NCI-H2196 (cell line): ENCODE results near the gene LYVE1.
A peak's percentile ranks its signal among the peaks of the same experiment; 100 is the strongest.

Experiments
- DNase-seq: peaks from one replicate; lab custom pipeline; 2025; ENCODE audit not compliant: unreplicated experiment; lab: John Stamatoyannopoulos, UW

Gene LYVE1

DNA sequence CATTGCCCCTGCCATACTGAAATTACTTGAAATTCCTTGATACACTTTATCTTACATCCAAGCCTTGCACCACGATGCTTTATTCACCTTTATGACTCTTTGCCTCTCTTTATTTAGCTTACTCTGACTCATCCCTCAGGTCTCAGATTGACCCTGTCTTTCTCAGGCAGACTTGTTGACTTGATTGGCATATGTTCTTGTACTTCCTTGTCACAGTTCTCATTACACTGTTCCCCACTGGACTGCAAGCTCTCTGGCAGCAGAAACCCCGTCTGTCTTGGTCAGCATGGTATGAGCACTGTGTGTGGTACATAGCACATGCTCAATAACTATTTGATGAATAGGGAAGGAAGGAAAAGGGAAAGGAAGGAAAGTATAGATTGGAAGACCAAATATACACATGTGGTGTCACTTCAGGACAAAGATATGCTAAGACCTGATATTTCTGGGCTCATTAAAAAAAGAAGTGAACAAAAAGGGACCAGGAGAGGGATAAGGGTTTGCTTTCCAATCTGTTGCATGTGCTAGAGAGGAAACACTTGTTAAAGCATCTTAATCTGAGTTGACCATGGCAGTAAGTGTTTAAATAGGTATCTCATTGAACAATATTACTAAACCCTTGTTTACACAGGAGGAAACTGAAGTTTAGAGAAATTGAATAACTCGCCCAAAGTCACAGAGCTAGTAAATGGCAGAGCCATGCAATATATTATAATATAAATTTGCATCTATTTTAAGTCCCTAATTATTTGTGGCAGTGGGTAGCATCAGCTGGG, 7.2 kb downstream of the LYVE1 start:
- DNase-seq: no peak

DNA sequence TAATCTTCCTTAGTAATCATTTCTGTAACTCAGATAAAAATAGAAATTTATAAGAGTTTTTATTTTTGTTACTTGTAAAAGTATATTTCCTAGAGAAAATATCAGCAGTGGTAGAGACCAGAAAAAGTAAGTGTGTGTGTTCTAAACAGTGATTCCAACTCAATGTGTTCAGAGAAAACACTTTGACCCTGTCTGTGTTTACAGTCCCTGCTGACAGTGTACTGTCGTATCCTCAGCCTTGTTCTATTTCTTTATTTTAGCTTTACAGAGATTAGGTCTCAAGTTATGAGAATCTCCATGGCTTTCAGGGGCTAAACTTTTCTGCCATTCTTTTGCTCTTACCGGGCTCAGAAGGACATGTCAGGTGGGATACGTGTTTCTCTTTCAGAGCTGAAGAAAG, 10.2 kb downstream of the LYVE1 start:
- DNase-seq: no peak

DNA sequence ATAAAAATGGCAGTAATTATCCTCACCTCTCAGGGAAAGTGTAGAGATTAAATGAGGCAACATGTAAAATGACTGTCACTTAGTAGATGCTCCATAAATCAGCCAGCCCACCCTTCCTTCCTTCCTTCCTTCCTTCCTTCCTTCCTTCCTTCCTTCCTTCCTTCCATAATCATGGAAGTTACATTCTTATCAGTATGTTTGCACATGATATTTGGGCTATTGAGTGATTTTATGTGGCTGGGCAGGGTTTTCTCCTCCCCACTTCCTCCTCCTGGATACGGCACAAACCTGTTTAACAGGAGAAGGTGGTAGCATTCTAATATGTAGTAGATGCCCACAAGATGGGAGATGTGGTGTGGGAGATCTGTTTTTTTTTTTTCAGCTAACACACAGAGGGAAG, 11.9 kb downstream of the LYVE1 start:
- no peak for DNase-seq

DNA sequence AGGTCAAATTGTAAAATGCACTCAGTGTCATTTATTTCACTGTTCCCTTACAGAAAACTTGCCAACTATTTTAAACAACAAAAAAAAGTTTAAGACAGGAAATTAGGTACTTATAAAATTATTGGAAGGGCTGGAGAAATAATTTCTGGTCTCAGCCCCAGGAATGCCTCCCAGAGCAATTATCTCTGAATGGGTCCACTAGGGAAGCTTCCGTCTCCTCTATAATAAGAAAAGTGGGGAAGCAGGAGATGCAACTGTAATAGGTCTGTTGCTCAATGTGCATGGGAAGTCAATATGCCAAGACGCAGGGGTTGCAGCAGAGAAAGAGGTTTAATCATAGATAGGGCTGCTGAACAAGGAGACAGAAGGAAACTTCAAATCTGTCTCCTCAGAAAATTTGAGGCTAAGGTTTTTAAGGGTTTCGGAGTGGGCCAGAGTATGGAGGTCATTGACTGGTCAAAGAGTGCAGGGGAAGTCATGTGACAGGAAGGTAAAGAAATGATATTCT, 16.6 kb downstream of the LYVE1 start:
- no peak for DNase-seq

DNA sequence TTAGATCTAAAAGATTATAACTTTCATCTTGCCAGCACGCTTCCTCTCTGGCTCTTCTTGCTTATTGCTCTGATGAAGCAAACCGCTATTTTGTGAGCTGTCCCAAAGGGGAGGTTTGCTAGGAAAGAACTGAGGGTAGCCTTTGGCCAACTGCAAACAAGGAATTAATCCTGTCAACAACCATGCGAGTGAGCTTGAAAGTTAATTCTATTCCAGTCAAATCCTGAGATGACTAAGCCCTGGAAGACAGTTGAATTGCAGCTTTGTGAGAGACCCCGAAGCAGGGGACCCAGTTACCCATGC, 17.2 kb downstream of the LYVE1 start:
- no peak for DNase-seq

DNA sequence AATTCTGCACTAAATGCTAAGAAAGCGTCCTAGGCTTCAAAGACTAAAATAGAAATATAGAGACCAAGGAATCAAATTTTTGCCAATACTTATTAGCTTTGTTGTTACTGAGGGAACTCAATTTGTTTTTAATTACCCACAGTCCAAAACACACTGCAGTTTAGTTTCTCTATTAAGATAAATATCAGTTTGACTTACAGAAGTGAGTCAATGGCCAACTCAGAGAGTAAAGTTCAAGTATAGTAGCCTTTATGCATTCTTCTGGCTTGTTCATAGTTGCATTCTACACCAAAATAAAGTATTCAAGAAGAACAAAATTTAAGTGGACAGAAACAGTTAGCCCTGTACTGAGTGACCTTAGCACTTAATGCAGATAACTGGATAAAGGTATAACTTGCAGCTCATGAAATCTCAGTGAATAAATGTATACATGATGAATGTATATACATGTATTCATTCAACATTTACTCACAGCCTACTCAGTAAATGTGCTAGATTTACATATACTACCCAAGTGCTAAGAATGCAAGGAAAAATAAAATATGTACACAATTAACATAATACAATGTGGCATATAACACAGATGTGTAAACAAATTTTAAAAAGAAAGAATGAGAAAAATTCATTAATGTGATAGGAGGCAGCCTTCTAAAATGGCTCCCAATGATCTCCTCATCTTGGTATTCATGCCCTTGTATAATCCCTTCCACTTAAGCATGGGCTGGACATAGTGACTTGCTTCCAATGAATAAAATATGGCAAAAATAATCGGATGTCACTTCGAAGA, 17.8 kb downstream of the LYVE1 start:
- no peak for DNase-seq

DNA sequence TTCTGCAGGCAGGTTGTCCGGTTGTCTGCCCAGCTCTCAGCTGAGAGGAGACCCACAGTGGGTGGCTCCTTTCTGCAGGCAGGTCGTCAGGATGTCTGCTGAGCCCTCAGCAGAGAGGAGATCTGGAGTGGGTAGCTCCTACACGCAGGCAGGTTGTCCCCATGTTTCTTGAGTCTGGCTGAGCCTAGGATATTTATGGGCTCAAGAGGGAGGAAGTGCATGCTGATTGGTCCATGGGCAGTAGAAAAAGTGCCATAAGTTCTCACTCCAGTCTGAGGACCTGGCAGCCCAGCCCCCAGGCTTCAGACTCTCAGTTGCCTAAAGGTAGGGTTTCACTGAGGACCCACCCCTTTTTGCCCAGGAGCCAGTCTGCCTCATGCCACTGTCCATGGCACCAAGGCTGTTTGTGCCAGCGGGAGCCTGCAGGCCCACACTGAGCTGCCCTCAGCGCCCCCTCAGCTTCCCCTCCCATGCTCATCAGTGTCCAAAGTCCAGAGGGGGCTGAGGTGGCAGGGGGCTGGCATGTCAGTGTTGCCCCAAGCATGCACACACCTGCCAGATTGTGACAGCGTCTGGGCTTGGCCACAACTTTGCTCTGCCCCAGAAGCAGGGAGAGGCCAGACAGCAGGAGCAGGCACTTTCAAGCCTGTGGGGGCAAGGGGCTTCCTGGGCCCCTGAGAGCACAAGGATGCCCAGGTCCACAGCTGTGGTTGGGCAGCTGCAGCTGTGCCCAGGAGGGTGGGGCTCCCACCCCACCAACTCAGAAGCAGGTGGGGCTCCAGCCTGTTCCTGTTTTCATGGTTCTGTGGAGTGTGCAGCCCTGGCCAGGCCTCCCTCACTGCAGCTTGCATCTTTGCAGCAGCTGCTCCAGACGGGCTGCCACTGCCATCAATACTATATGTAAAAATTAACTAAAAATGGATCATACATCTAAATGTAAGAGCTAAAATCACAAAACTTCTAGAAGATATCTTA, 23.7 kb downstream of the LYVE1 start:
- no peak for DNase-seq

DNA sequence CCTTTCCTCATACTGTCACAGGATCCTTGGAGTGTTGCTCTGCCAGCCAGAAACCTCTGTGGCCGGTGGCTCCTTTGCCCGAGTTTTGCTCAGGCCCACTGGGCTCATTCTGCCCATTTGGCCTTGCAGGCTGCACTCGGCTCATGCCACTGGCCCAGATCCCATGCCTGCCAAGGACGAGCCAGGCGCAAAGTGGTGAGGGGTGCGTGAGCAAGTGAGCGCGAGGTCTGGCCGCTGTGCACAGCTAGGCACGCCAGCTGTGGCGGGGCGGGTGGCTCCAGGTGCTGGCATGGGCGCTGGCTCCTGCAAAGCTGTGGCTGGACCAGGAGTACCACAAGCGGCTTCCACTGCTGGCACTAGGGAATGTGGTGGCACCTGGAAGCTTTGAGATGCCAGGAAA, 24.7 kb downstream of the LYVE1 start:
- no peak for DNase-seq

DNA sequence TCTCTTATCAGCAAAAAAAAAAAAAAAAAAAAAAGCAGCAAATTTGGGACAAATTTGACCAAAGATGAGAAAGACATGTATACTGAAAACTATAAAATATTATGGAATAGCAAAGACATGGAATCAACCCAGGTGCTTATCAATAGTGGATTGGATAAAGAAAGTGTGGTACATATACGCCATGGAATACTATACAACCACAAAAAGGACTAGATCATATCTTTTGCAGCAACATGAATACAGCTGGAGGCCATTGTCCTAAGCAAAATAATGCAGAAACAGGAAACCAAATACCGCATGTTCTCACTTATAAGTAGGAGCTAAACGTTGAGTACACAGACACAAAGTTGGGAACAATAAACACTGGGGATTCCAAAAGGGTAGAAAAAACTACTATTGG, 25.7 kb downstream of the LYVE1 start:
- DNase-seq: no peak

DNA sequence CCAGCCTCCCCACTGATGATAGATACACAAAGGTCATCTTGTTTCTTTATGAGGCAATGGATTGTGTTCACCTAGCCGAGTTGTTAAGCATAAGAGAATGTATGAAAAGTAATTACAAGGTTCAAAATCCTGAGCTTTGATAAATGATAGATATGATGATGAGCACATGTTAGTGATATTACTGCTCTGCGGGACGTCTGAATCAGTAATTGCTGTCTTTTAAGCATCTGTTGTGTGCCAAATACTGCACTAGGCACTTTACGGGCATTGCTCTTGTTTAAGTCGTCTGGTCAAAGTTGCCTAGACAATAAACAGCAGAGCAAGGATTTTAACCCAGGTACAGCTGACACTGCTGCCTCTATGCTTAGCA, 26.9 kb downstream of the LYVE1 start:
- no peak for DNase-seq

DNA sequence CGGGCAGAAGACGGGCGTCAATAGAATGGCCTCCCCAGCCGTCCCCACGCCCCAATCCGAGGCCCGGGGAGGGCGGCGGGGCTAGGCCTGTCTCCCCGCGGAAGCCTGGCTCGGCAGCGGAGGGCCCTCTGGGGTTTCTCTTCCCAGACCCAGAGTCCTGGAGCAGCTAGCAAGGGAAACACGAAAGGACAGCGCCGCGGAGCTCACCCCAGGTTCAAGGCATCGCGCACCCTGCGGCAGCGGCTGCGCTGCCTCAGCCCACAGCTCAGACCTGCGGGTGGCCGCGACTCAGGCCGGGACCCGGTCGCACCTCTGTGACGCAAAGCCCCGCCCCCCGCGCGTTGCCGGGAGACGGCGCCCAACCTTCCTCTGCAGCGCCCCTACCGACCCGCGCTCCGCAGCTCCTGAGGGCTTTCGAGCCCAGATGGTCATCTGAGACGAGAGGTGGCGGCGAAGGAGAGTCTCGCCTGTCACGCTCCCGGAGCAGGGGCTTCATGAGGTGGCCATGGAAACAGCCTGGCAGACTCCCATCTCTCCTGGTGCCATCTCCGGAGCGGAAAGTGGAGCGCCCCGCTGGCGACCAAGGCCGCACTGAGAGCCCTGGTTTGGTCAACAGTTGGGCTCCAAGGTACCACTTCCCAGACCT, 27.4 kb downstream of the LYVE1 start, which contains the start of gene RNF141:
Gene RNF141 (minus strand): TSS at position 273 of the 646 bp plus-strand sequence. CDS start 7,029 bp downstream, outside the sequence.
- peak; percentile 97 for DNase-seq

DNA sequence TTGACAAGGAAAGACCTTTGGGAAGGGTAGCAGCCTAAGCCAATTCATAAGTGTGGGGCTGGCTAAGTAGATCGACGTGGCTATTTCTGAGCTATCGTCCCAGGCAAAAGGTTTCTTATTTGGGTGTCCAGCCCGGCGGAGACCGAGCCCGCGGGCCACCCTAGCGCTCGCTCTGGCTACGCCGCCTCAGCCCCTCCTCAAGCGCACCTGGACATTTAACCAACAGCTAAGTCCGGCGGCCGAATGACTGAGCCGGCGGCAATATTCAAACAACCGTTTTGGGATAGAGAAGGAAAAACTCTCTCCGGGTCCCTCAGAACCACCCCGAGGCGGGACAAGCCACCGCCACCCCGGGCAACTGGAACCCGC, 27.9 kb downstream of the LYVE1 start:
- peak; percentile 45 for DNase-seq

DNA sequence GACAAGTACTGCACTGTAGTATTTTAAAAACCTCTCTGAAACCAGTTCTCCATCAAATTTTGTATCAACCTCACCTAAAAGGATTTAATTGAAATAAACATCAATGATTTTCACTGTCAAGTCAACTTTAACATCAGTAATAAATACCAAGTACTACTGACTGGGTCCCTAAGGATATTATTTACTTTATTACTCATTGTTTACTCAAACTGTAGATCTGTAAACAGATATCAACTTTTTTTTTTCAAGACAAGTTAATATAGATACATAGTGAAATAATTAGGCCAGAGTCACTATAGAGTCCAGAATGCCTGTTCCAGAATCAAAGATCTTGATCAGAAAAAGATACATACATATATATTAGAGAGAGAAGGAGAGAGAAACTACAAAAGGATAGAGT, 29.1 kb downstream of the LYVE1 start:
- no peak for DNase-seq

DNA sequence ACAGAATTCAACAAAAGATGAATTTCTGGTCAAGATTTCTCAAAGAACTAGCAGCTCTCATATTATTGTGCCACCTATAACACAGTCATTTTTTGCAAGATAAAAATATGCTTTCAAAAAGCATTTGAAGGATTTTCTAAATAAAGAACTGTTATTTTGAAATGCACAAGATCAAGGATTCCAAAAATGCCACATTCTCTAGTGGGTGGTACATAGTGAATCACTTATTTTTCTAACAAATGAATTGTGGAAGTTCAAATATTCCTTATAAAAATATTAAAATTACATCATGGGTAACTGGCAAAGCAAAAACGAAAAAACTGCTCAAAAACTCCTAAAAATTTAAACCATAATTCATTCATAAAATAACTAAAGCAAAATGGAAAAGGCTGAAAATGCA, 29.5 kb downstream of the LYVE1 start:
- no peak for DNase-seq

DNA sequence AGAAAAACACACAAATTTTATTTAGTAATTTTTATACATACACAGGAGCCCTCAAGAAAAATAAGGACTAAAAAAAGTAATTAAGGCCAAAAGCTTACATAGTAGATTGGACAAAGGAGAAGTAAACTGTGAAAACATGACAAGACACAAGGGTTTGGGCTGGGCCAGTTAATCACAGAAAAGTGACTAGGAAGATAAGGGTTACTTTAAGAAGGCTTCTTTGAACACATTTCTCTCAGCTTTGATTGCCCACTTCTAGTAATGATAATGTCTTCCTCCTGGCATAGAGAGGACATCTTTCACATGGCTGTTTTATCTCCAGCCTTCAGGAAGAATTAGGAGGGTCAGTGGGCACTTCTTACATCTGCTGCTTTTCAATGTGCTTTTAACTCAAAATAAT, 30.9 kb downstream of the LYVE1 start:
- no peak for DNase-seq

DNA sequence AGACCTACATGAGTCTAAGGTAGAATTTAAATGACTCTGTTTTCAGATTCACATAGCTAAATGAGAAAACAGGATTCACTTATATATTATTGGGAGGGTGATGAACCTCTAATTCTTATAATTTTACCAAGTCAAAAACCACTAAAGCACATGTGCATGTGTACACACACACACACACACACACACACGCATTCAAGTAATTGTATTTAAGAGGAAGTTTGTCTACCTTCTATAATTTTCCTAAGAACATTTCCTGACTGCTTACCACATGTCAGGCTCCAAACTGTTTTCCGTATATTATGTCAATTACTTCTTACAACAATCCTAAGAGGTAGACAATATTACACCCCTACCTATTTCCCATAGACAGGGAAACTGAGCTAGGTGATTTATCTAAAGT, 34.1 kb downstream of the LYVE1 start:
- DNase-seq: no peak

DNA sequence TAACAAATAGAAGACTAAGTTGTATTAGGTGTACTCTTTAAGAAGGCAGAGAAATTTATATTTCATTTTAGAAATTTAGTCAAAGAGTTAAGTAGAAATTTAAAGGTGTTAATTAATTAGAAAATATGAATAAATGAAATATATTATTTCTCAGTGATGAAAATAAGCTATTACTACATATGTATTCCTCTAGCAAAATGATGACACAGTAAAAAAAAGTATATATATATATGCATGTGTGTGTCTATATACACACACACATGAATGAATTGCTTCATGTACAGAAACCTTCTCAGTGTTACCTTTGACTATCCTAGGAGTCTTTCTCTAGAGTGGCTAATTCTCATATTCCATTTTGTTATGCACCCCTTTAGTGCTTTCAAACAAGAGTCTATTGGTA, 35.1 kb downstream of the LYVE1 start:
- DNase-seq: no peak

DNA sequence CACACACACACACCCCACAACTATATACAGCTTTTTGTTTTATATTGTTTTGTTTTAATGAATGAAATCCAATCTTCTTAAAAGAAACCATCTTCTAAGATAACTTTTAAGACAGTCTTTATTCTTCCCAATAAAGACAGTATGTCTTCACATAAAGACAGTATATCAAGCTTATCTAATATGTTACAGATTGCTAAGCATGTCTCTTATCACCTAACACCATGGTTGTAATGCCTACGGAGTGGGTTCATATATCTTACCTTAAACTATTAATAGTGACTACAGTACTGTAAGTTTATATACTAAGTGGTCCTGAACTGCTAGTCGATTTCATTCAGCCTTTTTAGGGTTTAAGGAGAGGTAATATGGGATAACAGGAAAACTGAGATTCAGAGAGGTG, 35.9 kb downstream of the LYVE1 start:
- DNase-seq: no peak

DNA sequence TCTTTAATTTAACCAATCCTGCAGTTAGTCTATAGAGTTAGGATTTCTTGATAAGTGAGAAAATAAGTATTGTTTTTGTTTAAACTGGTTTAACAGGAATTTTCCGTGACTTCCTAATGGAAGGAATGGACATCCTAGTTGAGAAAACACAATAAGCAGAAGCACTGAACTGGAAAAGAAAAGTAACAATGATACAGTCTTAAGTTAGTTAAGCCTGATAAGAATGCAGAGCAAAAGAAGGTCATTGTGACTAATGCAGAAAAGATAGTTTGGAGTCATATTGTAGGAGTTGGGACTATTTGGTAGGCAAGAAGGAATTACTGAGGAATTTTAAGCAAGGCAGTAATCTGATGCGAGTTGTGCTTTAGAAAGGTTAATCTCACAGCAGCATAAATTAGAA, 39.2 kb downstream of the LYVE1 start:
- DNase-seq: no peak

DNA sequence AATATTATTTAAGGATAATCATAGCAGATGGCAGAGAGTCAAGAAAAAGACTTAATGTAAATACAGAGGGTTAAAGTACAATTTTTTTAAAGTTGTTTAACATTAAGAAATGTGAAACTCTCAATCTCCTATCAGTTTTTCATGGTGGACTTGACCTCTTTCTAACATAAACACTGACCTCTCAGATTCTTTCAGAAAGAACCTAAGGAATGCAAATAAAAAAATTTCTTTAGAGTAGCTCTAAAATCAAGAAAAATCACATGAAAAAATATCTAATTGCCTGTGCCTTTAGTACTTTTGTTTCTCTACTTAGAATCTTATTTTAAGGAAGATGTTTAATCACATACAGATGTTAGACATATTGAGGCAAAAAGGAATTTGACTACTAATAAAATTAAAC, 40.3 kb downstream of the LYVE1 start:
- DNase-seq: no peak
